Hepatocyte (in vitro differentiated cells): ENCODE data around the gene ITPR1. TPM values are rescaled to one million over a fixed set of nuclear protein-coding genes. Genes with fewer than 3 reads are reported as not detected.

Experiments
- DNase-seq: peaks from one replicate; pipeline ENCODE4 v3.0.0-alpha.2; 2016; ENCODE audit warnings: low spot score
- H2AFZ ChIP-seq: fragments of 200-600 bp; sonication (generic); 2 replicates; pipeline ENCODE4 v1.6.0; 2016; ENCODE audit warnings: antibody characterized with exemption, mild to moderate bottlenecking
- H3K27ac ChIP-seq: fragments of 200-600 bp; sonication (generic); 2 replicates; pipeline ENCODE4 v1.5.1; 2016; ENCODE audit warnings: mild to moderate bottlenecking
- H3K27me3 ChIP-seq: fragments of 200-600 bp; sonication (generic); 2 replicates; pipeline ENCODE4 v1.6.1; 2016
- H3K36me3 ChIP-seq: fragments of 200-600 bp; sonication (generic); replicated peaks from 2 replicates; pipeline ENCODE4 v1.5.1; 2016; ENCODE audit warnings: low read depth; ENCODE audit not compliant: insufficient read depth
- H3K4me1 ChIP-seq: fragments of 200-600 bp; sonication (generic); 2 replicates; pipeline ENCODE4 v1.5.1; 2016; ENCODE audit warnings: mild to moderate bottlenecking, moderate library complexity; ENCODE audit not compliant: insufficient read depth
- H3K4me2 ChIP-seq: fragments of 200-600 bp; sonication (generic); 2 replicates; pipeline ENCODE4 v1.6.0; 2016
- H3K4me3 ChIP-seq: fragments of 200-600 bp; sonication (generic); 2 replicates; pipeline ENCODE4 v1.5.1; 2016; ENCODE audit warnings: mild to moderate bottlenecking
- H3K79me2 ChIP-seq: fragments of 200-600 bp; sonication (generic); 2 replicates; pipeline ENCODE4 v1.6.0; 2017; ENCODE audit warnings: mild to moderate bottlenecking
- H3K9me2 ChIP-seq: fragments of 200-600 bp; sonication (generic); replicated peaks from 2 replicates; pipeline ENCODE4 v1.6.0; 2017; ENCODE audit warnings: mild to moderate bottlenecking; ENCODE audit not compliant: insufficient read depth
- H3K9me3 ChIP-seq: fragments of 200-600 bp; sonication (generic); 2 replicates; pipeline ENCODE4 v1.5.1; 2016; ENCODE audit warnings: low read depth, mild to moderate bottlenecking
- H4K20me1 ChIP-seq: fragments of 200-600 bp; sonication (generic); 2 replicates; pipeline ENCODE4 v1.6.0; 2016; ENCODE audit warnings: mild to moderate bottlenecking; ENCODE audit not compliant: insufficient read depth, poor library complexity, severe bottlenecking
- CTCF ChIP-seq: fragments of 200-600 bp; sonication (generic); IDR thresholded peaks from 2 replicates; pipeline ENCODE4 v1.5.1; 2016; ENCODE audit warnings: antibody characterized with exemption, mild to moderate bottlenecking; ENCODE audit not compliant: poor library complexity
- EZH2 ChIP-seq: fragments of 200-600 bp; sonication (generic); IDR thresholded peaks from 2 replicates; pipeline ENCODE4 v1.6.1; 2016; ENCODE audit warnings: antibody characterized with exemption, mild to moderate bottlenecking, borderline replicate concordance
- EZH2phosphoT487 ChIP-seq: fragments of 200-600 bp; sonication (generic); IDR thresholded peaks from one replicate; pipeline ENCODE4 v1.6.1; 2018; ENCODE audit warnings: antibody characterized with exemption, mild to moderate bottlenecking, low read depth, moderate library complexity; ENCODE audit not compliant: unreplicated experiment, severe bottlenecking
- whole genome bisulfite sequencing: methylation state at CpG from one replicate; pipeline ENCODE4 v1.1.6; 2016; ENCODE audit warnings: low lambda C conversion rate; ENCODE audit errors: missing lambda C conversion rate; 5-methylcytosine and 5-hydroxymethylcytosine counted together
- polyA plus RNA-seq: library from polyadenylated mRNA; unstranded; fragments of >200 nt; fragmentation: Nextera tagmentation; extraction: Ambion mirVana; gene quantifications from 2 replicates; pipeline ENCODE4 v1.2.1, GENCODE V29; 2016
- total RNA-seq: library from RNA; depleted of rRNA; stranded (reverse); fragments of >200 nt; gene quantifications from 2 replicates; pipeline ENCODE4 v1.2.3, GENCODE V29; 2014

The ITPR1 gene
- total and polyA plus RNA-seq, 2 experiments from 2014 or later, result 46.8 to 90.8 TPM

- Histone ChIP-seq H3K9me2 (no peaks in the 10 kb centered on the region), H3K4me2 (no peak overlapping the region), H2AFZ (no peak overlapping the region), H3K27me3 (no peaks in the 10 kb centered on the region), H3K4me3 (no peak overlapping the region), H4K20me1 (no peaks in the 10 kb centered on the region), H3K9me3 (no peaks in the 10 kb centered on the region), H3K4me1 (no peaks in the 10 kb centered on the region), H3K79me2 (no peaks in the 10 kb centered on the region), H3K36me3 (no peaks in the 10 kb centered on the region), H3K27ac (no peak overlapping the region)
- WGBS, result 74% methylated on average over 17 of the region's 17 CpGs
- DNase-seq, result no peak
- no peak for TF ChIP-seq EZH2
These were observed 162.2 kb downstream of the ITPR1 start for GRCh38 chr3:4655145-4656045.

GRCh38 chr3:4656059-4656458, 162.9 kb downstream of the ITPR1 start:
- 23% methylated on average over 6 of the region's 6 CpGs for WGBS
- no peak overlapping the region for H3K4me3 ChIP-seq
- no peaks in the 10 kb centered on the region for H3K27me3 ChIP-seq
- no peaks in the 10 kb centered on the region for H3K9me3 ChIP-seq
- no peak overlapping the region for H3K4me2 ChIP-seq
- H3K36me3 ChIP-seq, result no peaks in the 10 kb centered on the region
- H4K20me1 ChIP-seq, result no peaks in the 10 kb centered on the region
- DNase-seq, result peak; percentile 83
- H3K79me2 ChIP-seq, result no peaks in the 10 kb centered on the region
- no peak overlapping the region for H2AFZ ChIP-seq
- no peaks in the 10 kb centered on the region for H3K9me2 ChIP-seq
- TF ChIP-seq EZH2 (no peak), CTCF (peak; percentile 89)
- no peaks in the 10 kb centered on the region for H3K4me1 ChIP-seq
- no peak overlapping the region for H3K27ac ChIP-seq

GRCh38 chr3:4656626-4657328, 163.6 kb downstream of the ITPR1 start:
- Histone ChIP-seq H3K9me3 (no peaks in the 10 kb centered on the region), H3K4me1 (no peaks in the 10 kb centered on the region), H3K36me3 (no peaks in the 10 kb centered on the region), H3K27me3 (no peaks in the 10 kb centered on the region), H2AFZ (no peak overlapping the region), H3K79me2 (no peaks in the 10 kb centered on the region), H3K4me3 (no peak overlapping the region), H3K4me2 (no peak overlapping the region), H3K9me2 (no peaks in the 10 kb centered on the region), H3K27ac (no peak overlapping the region), H4K20me1 (no peaks in the 10 kb centered on the region)
- DNase-seq, result no peak
- 93% methylated on average over 13 of the region's 13 CpGs for whole genome bisulfite sequencing
- TF ChIP-seq EZH2phosphoT487, result no peak
- no peak for TF ChIP-seq CTCF
- no peak for TF ChIP-seq EZH2

- no peaks in the 10 kb centered on the region for H3K9me2 ChIP-seq
- H3K36me3 ChIP-seq, result no peaks in the 10 kb centered on the region
- TF ChIP-seq EZH2phosphoT487, result no peak
- no peak for TF ChIP-seq EZH2
- TF ChIP-seq CTCF, result no peak
- no peak for DNase-seq
- WGBS, result 93% methylated on average over 7 of the region's 7 CpGs
- no peaks in the 10 kb centered on the region for H3K9me3 ChIP-seq
- H3K4me1 ChIP-seq, result no peaks in the 10 kb centered on the region
- no peak overlapping the region for H2AFZ ChIP-seq
- H3K79me2 ChIP-seq, result no peaks in the 10 kb centered on the region
- H3K27ac ChIP-seq, result no peak overlapping the region
- no peaks in the 10 kb centered on the region for H3K27me3 ChIP-seq
- no peaks in the 10 kb centered on the region for H4K20me1 ChIP-seq
- no peak overlapping the region for H3K4me3 ChIP-seq
- no peak overlapping the region for H3K4me2 ChIP-seq
These were observed 167.8 kb downstream of the ITPR1 start for GRCh38 chr3:4660936-4661335.
